ENCODE results near the gene MIAT. TPM values are rescaled to one million over a fixed set of nuclear protein-coding genes. Genes with fewer than 3 reads are reported as not detected.

The MIAT gene
- total and polyA plus RNA-seq, 2 donors (not counting 3 experiments of a cell fraction or from before 2014, with no cell fraction given), result 0.03 to 0.80 TPM

DNA sequence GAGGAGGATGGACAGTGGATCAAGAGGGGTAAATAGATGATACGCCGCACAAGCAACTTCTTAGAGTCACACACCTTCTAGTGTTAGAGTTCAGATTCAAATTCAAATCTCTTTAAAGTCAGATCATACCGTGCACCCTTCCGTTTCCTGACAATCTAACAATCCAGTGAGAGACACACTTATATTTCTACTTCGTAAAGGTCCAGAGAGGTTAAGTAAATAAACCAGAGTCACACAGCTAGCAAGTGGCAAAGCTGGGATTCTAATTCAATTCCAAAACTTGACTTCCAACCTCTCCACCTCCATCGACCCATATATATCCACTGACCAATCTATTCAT is 34.0 kb downstream of the MIAT start:
- intact Hi-C loops (cut with micrococcal nuclease) (loop anchor here (1.0 kb wide), 1 partner anchor 10 kb away; no protein-coding TSS in a partner anchor), dilution Hi-C loops (cut with MboI; ENCODE audit: extremely low pct_ligation_motif_present, low sequenced_read_pairs) (no loop called here)
- no peak for TF ChIP-seq FOS (IDR thresholded peaks at IDR 0.05; ENCODE audit: borderline replicate concordance, insufficient read depth, low read length)
- no peak for TF ChIP-seq MYC (IDR thresholded peaks at IDR 0.05; ENCODE audit: low read depth, low read length)
- TF ChIP-seq, protein P1, sequence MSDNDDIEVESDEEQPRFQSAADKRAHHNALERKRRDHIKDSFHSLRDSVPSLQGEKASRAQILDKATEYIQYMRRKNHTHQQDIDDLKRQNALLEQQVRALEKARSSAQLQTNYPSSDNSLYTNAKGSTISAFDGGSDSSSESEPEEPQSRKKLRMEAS (IDR thresholded peaks at IDR 0.05; ENCODE audit: insufficient read depth, insufficient read length), result no peak
- TF ChIP-seq, protein P2, sequence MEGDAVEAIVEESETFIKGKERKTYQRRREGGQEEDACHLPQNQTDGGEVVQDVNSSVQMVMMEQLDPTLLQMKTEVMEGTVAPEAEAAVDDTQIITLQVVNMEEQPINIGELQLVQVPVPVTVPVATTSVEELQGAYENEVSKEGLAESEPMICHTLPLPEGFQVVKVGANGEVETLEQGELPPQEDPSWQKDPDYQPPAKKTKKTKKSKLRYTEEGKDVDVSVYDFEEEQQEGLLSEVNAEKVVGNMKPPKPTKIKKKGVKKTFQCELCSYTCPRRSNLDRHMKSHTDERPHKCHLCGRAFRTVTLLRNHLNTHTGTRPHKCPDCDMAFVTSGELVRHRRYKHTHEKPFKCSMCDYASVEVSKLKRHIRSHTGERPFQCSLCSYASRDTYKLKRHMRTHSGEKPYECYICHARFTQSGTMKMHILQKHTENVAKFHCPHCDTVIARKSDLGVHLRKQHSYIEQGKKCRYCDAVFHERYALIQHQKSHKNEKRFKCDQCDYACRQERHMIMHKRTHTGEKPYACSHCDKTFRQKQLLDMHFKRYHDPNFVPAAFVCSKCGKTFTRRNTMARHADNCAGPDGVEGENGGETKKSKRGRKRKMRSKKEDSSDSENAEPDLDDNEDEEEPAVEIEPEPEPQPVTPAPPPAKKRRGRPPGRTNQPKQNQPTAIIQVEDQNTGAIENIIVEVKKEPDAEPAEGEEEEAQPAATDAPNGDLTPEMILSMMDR (IDR thresholded peaks at IDR 0.05; ENCODE audit: extremely low read depth in 1 of 2, insufficient read depth in 1 of 2, low read depth in 1 of 2, low read length in 2 of 2), result no peak
- no peak for TF ChIP-seq JUN (IDR thresholded peaks at IDR 0.05; ENCODE audit: borderline replicate concordance, insufficient read depth, insufficient read length, low read depth)
- TF ChIP-seq GATA2 (IDR thresholded peaks at IDR 0.05; ENCODE audit: insufficient read depth, insufficient read length, low read depth, low read length), result no peak
- TF ChIP-seq EZH2 (IDR thresholded peaks at IDR 0.05; ENCODE audit: borderline replicate concordance, low read depth, low read length, severe bottlenecking), result no peak
- no peak for TF ChIP-seq POLR2AphosphoS5 (IDR thresholded peaks at IDR 0.05; ENCODE audit: insufficient read depth, low read depth, low read length)
- no peak for TF ChIP-seq POLR2A (IDR thresholded peaks at IDR 0.05; ENCODE audit: low read depth, low read length)
- FAIRE-seq (no peak), DNase-seq (ENCODE audit: low read depth, low spot score) (no peak)
- Histone ChIP-seq H3K9ac (replicated peaks; ENCODE audit: extremely low read depth, insufficient read depth, low read length) (no peak overlapping the region), H3K4me1 (ENCODE audit: control insufficient read depth, extremely low read depth, insufficient read depth, low read length) (peaks cover 10% of the 10 kb centered on the region), H3K27ac (ENCODE audit: insufficient read depth, low read depth, low read length) (no peak overlapping the region), H4K20me1 (replicated peaks; ENCODE audit: control insufficient read depth, extremely low read depth, insufficient read depth, low read length) (no peaks in the 10 kb centered on the region), H2AFZ (ENCODE audit: low read depth, low read length) (no peak overlapping the region), H3K36me3 (ENCODE audit: control insufficient read depth in 2 of 2, extremely low read depth in 1 of 2, insufficient read depth in 2 of 2, low read length in 2 of 2) (no peaks in the 10 kb centered on the region), H3K27me3 (ENCODE audit: control insufficient read depth in 2 of 2, insufficient read depth in 2 of 2, low read length in 2 of 2) (no peaks in the 10 kb centered on the region), H3K9me3 (replicated peaks; ENCODE audit: control insufficient read depth, insufficient read depth, low read length) (no peaks in the 10 kb centered on the region), H3K4me2 (ENCODE audit: insufficient read depth, low read length) (peak overlapping the region; percentile 42), H3K79me2 (ENCODE audit: control insufficient read depth, insufficient read depth, low read length) (no peaks in the 10 kb centered on the region), H3K4me3 (replicated peaks in 1 of 3; ENCODE audit: insufficient read depth in 1 of 3, low read depth in 1 of 3, low read length in 3 of 3) (no peak overlapping the region), H3K9me1 (replicated peaks; ENCODE audit: control insufficient read depth, extremely low read depth, insufficient read depth, low read length) (no peaks in the 10 kb centered on the region)
- BruUV-seq (replicated peaks), result no TSS peak
- ChIA-PET POLR2A (no interaction called here), CTCF (interaction anchor here (0.9 to 1.3 kb wide), 5 partner anchors 9 to 23 kb away, joined by 3 to 5 read pairs (median 4); no protein-coding TSS in a partner anchor)
